Stomach (tissue), 4 donors: Measurements from ENCODE around the gene KAT14.

Experiments used
- EP300 ChIP-seq: sonication (generic); formaldehyde crosslinking; IDR thresholded peaks from one replicate; pipeline ENCODE4 v1.6.1; 2017; ENCODE audit warnings: antibody characterized with exemption
- TF ChIP-seq, protein P1 (sequence below), 7 experiments: fragments of 450-650 bp in 4 of 7; fragments of 200-600 bp in 3 of 7; sonication (generic) in 3 of 7; IDR thresholded peaks; one replicate each; pipeline ENCODE4 v1.5.1; 2016 to 2019; ENCODE audit warnings: antibody characterized with exemption in 7 of 7, control low read depth in 2 of 7, mild to moderate bottlenecking in 1 of 7

DNA sequence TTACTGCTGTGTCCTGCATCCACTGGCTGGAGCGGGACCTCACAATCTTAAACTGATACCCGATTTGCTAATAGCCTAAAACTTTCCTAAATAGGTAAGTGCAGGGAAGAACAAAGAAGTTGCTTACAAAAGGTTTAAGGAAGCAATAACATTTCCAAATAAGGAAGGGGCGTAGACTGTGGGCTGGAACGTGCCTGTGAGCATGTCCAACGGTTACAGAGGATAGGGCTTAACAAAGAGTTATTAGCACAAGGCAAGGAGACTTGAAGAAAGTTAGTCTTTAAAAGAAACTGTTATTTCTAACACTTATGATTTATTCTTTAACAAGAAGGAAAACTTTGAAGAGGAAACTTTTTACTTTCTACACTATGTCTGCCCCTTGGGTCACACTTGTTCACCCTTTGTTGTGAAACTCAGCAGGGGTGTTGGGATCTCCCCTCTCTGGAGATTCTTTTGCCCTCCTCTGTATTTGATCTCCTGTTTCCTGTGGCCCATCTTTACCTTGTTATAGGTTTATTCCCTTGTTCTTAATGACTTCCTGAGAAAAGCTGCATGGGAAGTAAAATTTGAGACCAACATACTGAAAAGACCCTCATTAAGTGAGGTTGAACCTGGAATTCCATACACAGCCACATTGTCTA, 28.7 kb downstream of the KAT14 start:
- TF ChIP-seq, protein P1, sequence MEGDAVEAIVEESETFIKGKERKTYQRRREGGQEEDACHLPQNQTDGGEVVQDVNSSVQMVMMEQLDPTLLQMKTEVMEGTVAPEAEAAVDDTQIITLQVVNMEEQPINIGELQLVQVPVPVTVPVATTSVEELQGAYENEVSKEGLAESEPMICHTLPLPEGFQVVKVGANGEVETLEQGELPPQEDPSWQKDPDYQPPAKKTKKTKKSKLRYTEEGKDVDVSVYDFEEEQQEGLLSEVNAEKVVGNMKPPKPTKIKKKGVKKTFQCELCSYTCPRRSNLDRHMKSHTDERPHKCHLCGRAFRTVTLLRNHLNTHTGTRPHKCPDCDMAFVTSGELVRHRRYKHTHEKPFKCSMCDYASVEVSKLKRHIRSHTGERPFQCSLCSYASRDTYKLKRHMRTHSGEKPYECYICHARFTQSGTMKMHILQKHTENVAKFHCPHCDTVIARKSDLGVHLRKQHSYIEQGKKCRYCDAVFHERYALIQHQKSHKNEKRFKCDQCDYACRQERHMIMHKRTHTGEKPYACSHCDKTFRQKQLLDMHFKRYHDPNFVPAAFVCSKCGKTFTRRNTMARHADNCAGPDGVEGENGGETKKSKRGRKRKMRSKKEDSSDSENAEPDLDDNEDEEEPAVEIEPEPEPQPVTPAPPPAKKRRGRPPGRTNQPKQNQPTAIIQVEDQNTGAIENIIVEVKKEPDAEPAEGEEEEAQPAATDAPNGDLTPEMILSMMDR (IDR thresholded peaks at IDR 0.05) = no peak
- no peak for TF ChIP-seq EP300
